Measurements from ENCODE around the gene SUPT4H1.

The SUPT4H1 gene

GRCh38 chr17:58358408-58359172, 6.6 kb upstream of the SUPT4H1 start:
- Histone ChIP-seq H3K36me3 (ENCODE audit: control insufficient read depth in 1 of 2, insufficient read depth in 2 of 2, low read depth in 1 of 2, low read length in 2 of 2) (peaks cover 0 to 6% of the 10 kb centered on the region in 2 experiments), H3K27ac (ENCODE audit: low read length, poor library complexity, severe bottlenecking) (no peak overlapping the region), H2AFZ (ENCODE audit: low read depth, low read length) (no peak overlapping the region), H3K27me3 (ENCODE audit: control insufficient read depth in 1 of 2, insufficient read depth in 1 of 2, low read length in 2 of 2) (peaks cover 23 to 28% of the 10 kb centered on the region in 2 experiments), H3K4me2 (ENCODE audit: low read length, poor library complexity, severe bottlenecking) (no peak overlapping the region), H3K9ac (ENCODE audit: low read length) (no peak overlapping the region), H3K9me3 (ENCODE audit: control insufficient read depth, low read length) (no peaks in the 10 kb centered on the region), H2BK120ac (ENCODE audit: low read depth, low read length) (no peak overlapping the region), H4K8ac (ENCODE audit: low read length) (no peak overlapping the region), H2BK5ac (ENCODE audit: low read depth, low read length, poor library complexity, severe bottlenecking) (no peak overlapping the region), H3K79me1 (replicated peaks; ENCODE audit: low read length, poor library complexity, severe bottlenecking) (no peaks in the 10 kb centered on the region), H3K4ac (ENCODE audit: low read depth in 1 of 2, low read length in 2 of 2) (no peak overlapping the region), H2BK15ac (ENCODE audit: low read depth, poor library complexity, severe bottlenecking) (no peak overlapping the region), H3K18ac (ENCODE audit: low read depth in 1 of 2, low read length in 2 of 2) (no peak overlapping the region), H3K14ac (ENCODE audit: low read length in 2 of 2) (no peak overlapping the region), H3K23ac (ENCODE audit: low read length in 2 of 2) (peak overlapping the region in 1 of 2 experiments; percentile 26), H3K4me1 (ENCODE audit: control insufficient read depth, insufficient read depth, low read depth, low read length) (peaks cover 3% of the 10 kb centered on the region), H2BK12ac (ENCODE audit: low read length in 2 of 2) (no peak overlapping the region), H4K91ac (ENCODE audit: low read length) (no peak overlapping the region), H3K4me3 (ENCODE audit: insufficient read depth in 1 of 2, low read depth in 1 of 2, low read length in 2 of 2) (no peak overlapping the region), H2AK5ac (ENCODE audit: low read length, severe bottlenecking) (no peak overlapping the region)
- 91% methylated on average over 14 of the region's 16 CpGs for WGBS
- DNase-seq = no peak

GRCh38 chr17:58357312-58358297, 5.6 kb upstream of the SUPT4H1 start:
- Histone ChIP-seq H3K4me1 (ENCODE audit: control insufficient read depth, insufficient read depth, low read depth, low read length) (peaks cover 6% of the 10 kb centered on the region), H3K23ac (ENCODE audit: low read length in 2 of 2) (no peak overlapping the region), H3K79me1 (replicated peaks; ENCODE audit: low read length, poor library complexity, severe bottlenecking) (no peaks in the 10 kb centered on the region), H3K27ac (ENCODE audit: low read length, poor library complexity, severe bottlenecking) (no peak overlapping the region), H2AK5ac (ENCODE audit: low read length, severe bottlenecking) (no peak overlapping the region), H3K4me3 (ENCODE audit: insufficient read depth in 1 of 2, low read depth in 1 of 2, low read length in 2 of 2) (no peak overlapping the region), H3K27me3 (ENCODE audit: control insufficient read depth in 1 of 2, insufficient read depth in 1 of 2, low read length in 2 of 2) (peaks cover 13 to 19% of the 10 kb centered on the region in 2 experiments), H2BK120ac (ENCODE audit: low read depth, low read length) (no peak overlapping the region), H3K9me3 (ENCODE audit: control insufficient read depth, low read length) (no peaks in the 10 kb centered on the region), H3K9ac (ENCODE audit: low read length) (no peak overlapping the region), H2BK12ac (ENCODE audit: low read length in 2 of 2) (no peak overlapping the region), H3K4ac (ENCODE audit: low read depth in 1 of 2, low read length in 2 of 2) (no peak overlapping the region), H3K18ac (ENCODE audit: low read depth in 1 of 2, low read length in 2 of 2) (no peak overlapping the region), H2BK15ac (ENCODE audit: low read depth, poor library complexity, severe bottlenecking) (no peak overlapping the region), H3K14ac (ENCODE audit: low read length in 2 of 2) (no peak overlapping the region), H4K8ac (ENCODE audit: low read length) (no peak overlapping the region), H2BK5ac (ENCODE audit: low read depth, low read length, poor library complexity, severe bottlenecking) (no peak overlapping the region), H3K36me3 (ENCODE audit: control insufficient read depth in 1 of 2, insufficient read depth in 2 of 2, low read depth in 1 of 2, low read length in 2 of 2) (peaks cover 0 to 6% of the 10 kb centered on the region in 2 experiments), H4K91ac (ENCODE audit: low read length) (no peak overlapping the region), H2AFZ (ENCODE audit: low read depth, low read length) (no peak overlapping the region), H3K4me2 (ENCODE audit: low read length, poor library complexity, severe bottlenecking) (no peak overlapping the region)
- no peak for DNase-seq
- WGBS = 84% methylated on average over 22 of the region's 22 CpGs

- H3K27me3 ChIP-seq (ENCODE audit: control insufficient read depth in 1 of 2, insufficient read depth in 1 of 2, low read length in 2 of 2) = peaks cover under 1 to 18% of the 10 kb centered on the region in 2 experiments
Observed at GRCh38 chr17:58356231-58356630, 4.2 kb upstream of the SUPT4H1 start.

More at GRCh38 chr17:58356231-58356630, 4.2 kb upstream of the SUPT4H1 start:
- Histone ChIP-seq H3K4me1 (ENCODE audit: control insufficient read depth, insufficient read depth, low read depth, low read length) (peaks cover 6% of the 10 kb centered on the region), H3K4ac (ENCODE audit: low read depth in 1 of 2, low read length in 2 of 2) (no peak overlapping the region), H2BK120ac (ENCODE audit: low read depth, low read length) (no peak overlapping the region), H2AK5ac (ENCODE audit: low read length, severe bottlenecking) (no peak overlapping the region), H3K14ac (ENCODE audit: low read length in 2 of 2) (no peak overlapping the region), H3K79me1 (replicated peaks; ENCODE audit: low read length, poor library complexity, severe bottlenecking) (peaks cover 2% of the 10 kb centered on the region), H3K4me2 (ENCODE audit: low read length, poor library complexity, severe bottlenecking) (no peak overlapping the region), H4K8ac (ENCODE audit: low read length) (no peak overlapping the region), H3K23ac (ENCODE audit: low read length in 2 of 2) (no peak overlapping the region), H4K91ac (ENCODE audit: low read length) (no peak overlapping the region), H2BK5ac (ENCODE audit: low read depth, low read length, poor library complexity, severe bottlenecking) (no peak overlapping the region), H3K9me3 (ENCODE audit: control insufficient read depth, low read length) (no peaks in the 10 kb centered on the region), H3K18ac (ENCODE audit: low read depth in 1 of 2, low read length in 2 of 2) (no peak overlapping the region), H2BK12ac (ENCODE audit: low read length in 2 of 2) (no peak overlapping the region), H3K4me3 (ENCODE audit: insufficient read depth in 1 of 2, low read depth in 1 of 2, low read length in 2 of 2) (no peak overlapping the region), H3K9ac (ENCODE audit: low read length) (no peak overlapping the region), H2BK15ac (ENCODE audit: low read depth, poor library complexity, severe bottlenecking) (no peak overlapping the region), H3K36me3 (ENCODE audit: control insufficient read depth in 1 of 2, insufficient read depth in 2 of 2, low read depth in 1 of 2, low read length in 2 of 2) (peaks cover 0 to 6% of the 10 kb centered on the region in 2 experiments), H2AFZ (ENCODE audit: low read depth, low read length) (no peak overlapping the region), H3K27ac (ENCODE audit: low read length, poor library complexity, severe bottlenecking) (no peak overlapping the region)
- no peak for DNase-seq
- WGBS = 94% methylated on average over 1 of the region's 1 CpG

Measured in mesenchymal stem cell (in vitro differentiated cells and primary cell).